ENCODE measurements around the gene IZUMO4.
"Not testable (repeated sequence)": the region's sequence is repeated elsewhere in the genome, so short reads cannot be mapped to it uniquely, and the experiment has no call there.

IZUMO4 gene

DNA sequence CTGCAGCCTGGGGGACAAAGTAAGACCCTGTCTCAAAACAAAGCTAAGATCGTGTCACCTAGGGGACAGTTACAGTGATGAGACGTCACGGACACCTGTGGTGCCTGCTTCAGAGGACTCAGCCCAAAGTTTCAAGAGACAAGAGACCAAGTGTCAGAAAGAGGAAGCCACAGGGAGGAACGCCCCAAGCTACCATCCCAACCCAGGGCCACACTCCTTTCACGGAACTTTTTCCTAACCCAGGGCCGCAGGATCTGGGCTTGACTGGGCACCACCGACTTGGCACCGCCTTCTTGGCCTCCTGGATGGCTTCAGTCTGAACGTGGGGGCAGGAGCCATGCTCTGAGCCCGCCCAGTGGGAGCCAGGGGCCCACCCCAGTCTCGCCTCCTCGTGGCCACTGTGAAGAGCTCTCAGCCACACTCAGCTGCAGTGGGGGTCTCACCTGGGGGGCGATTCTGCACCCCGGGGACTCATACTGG is 9.1 kb upstream of the IZUMO4 start:
- Histone ChIP-seq H3K4me2 (ENCODE audit: low read depth, low read length) (peak overlapping the region; percentile 72), H3K4me3 (ENCODE audit: low read length) (no peak overlapping the region), H3K9me2 (replicated peaks; ENCODE audit: insufficient read depth, low read length) (no peaks in the 10 kb centered on the region), H3K36me3 (replicated peaks; ENCODE audit: insufficient read depth, low read length) (no peaks in the 10 kb centered on the region), H3K27me3 (replicated peaks; ENCODE audit: insufficient read depth, low read length) (no peaks in the 10 kb centered on the region), H3K9me3 (replicated peaks; ENCODE audit: insufficient read depth, low read length) (no peaks in the 10 kb centered on the region), H3K9ac (ENCODE audit: low read length) (peak overlapping the region; percentile 96), H3F3A (ENCODE audit: insufficient read depth, low read length) (peaks cover 80% of the 10 kb centered on the region), H3K4me1 (ENCODE audit: low read length) (peaks cover 50% of the 10 kb centered on the region), H3K79me2 (ENCODE audit: low read length) (peaks cover 59% of the 10 kb centered on the region), H2AFZ (ENCODE audit: low read length) (peak overlapping the region; percentile 4; the same call in 1 of the 2 replicates), H4K20me1 (ENCODE audit: insufficient read depth, low read length) (no peaks in the 10 kb centered on the region), H3K27ac (ENCODE audit: low read length) (peak overlapping the region; percentile 90)
- peak; percentile 75 for DNase-seq
- TF ChIP-seq EZH2 (optimal IDR thresholded peaks at IDR 0.05; ENCODE audit: low read depth, low read length): no peak
- TF ChIP-seq CTCF (IDR thresholded peaks at IDR 0.05; ENCODE audit: low read length): peak; percentile 56
- TF ChIP-seq EZH2phosphoT487 (IDR thresholded peaks at IDR 0.05; ENCODE audit: low read length): no peak

DNA sequence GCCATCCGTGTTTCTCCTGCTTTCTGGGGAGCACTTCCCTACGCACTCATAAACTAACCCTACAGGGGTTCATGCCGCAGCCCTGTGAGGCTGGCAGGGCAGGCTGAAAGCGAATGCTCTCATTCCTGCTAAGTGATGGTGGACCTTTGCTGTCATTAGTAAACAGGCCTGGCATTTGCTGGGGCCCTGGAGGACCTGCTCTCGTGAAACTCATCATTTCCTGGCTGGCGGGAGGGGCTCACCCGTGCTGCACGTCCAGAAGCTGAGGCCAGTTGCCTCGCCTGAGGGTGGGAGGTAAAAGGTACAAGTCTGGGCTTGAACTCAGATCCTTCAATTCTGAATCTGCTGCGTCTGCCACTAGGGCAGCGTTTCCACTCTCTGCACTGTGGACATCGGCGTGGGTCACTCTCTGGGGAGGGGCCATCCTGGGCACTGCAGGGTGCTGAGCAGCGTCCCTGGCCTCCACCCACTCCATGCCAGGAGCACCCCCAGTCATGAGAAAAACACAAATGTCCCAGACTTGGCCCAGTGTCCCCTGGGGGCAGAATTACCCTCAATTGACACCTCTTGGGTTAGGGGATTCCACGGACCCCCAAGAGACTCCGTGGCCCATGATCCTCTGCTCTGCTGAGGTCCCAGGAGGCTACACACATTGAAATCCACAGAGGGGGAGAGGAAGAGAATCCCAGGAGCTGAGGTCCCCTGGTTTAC is 7.6 kb upstream of the IZUMO4 start:
- Histone ChIP-seq H3K4me2 (ENCODE audit: low read depth, low read length) (peak overlapping the region; percentile 86), H2AFZ (ENCODE audit: low read length) (no peak overlapping the region), H3K79me2 (ENCODE audit: low read length) (peaks cover 59% of the 10 kb centered on the region), H3K4me1 (ENCODE audit: low read length) (peaks cover 56% of the 10 kb centered on the region), H3K27ac (ENCODE audit: low read length) (peak overlapping the region; percentile 90), H4K20me1 (ENCODE audit: insufficient read depth, low read length) (no peaks in the 10 kb centered on the region), H3F3A (ENCODE audit: insufficient read depth, low read length) (peaks cover 73% of the 10 kb centered on the region), H3K27me3 (replicated peaks; ENCODE audit: insufficient read depth, low read length) (no peaks in the 10 kb centered on the region), H3K4me3 (ENCODE audit: low read length) (peak overlapping the region; percentile 28; the same call in 1 of the 2 replicates), H3K9ac (ENCODE audit: low read length) (peak overlapping the region; percentile 80), H3K9me3 (replicated peaks; ENCODE audit: insufficient read depth, low read length) (no peaks in the 10 kb centered on the region), H3K9me2 (replicated peaks; ENCODE audit: insufficient read depth, low read length) (no peaks in the 10 kb centered on the region), H3K36me3 (replicated peaks; ENCODE audit: insufficient read depth, low read length) (no peaks in the 10 kb centered on the region)
- no peak for TF ChIP-seq EZH2 (optimal IDR thresholded peaks at IDR 0.05; ENCODE audit: low read depth, low read length)
- no peak for TF ChIP-seq CTCF (IDR thresholded peaks at IDR 0.05; ENCODE audit: low read length)
- TF ChIP-seq EZH2phosphoT487 (IDR thresholded peaks at IDR 0.05; ENCODE audit: low read length): no peak
- DNase-seq: peak; percentile 89

DNA sequence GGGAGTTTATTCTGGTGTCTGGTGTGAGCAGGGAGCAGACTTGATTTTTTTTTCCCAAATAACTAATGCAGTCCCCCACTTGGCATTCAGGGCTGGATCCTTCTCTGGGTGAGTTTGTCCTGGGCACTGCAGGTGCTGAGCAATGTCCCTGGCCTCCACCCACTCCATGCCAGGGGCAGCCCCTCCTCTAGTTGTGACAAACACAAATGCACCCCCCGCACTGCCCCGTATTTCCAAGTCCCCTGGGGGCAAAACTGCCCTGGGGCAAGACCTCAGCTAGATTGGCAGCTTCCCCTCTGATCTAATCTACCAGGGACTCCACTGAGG is 7.0 kb upstream of the IZUMO4 start:
- Histone ChIP-seq H3K4me2 (ENCODE audit: low read depth, low read length) (peak overlapping the region; percentile 86), H2AFZ (ENCODE audit: low read length) (no peak overlapping the region)

DNA sequence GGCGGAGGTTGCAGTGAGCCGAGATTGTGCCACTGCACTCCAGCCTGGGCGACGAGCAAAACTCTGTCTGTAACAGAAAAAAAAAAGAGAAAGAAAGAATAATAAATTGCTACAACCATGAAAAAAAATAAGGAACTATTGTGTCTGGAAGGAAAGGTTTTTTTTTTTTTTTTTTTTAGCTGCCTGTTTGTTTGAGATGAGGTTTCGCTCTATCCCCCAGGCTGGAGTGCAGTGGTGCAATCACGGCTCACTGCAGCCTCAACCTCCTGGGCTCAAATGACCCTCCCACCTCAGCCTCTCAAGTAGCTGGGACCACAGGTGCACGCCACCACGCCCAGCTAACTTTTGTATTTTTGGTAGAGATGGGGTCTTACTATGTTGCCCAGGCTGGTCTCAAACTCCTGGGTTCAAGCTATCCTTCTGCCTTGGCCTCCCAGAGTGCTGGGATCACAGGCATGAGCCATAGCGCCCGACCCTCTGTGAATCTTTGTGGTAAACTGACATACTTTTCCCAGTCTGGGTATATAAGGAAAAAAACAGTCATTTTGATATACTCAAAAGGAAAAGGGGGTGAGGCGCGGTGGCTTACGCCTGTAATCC is 4.7 kb upstream of the IZUMO4 start:
- not testable (repeated sequence) for H3K27me3 ChIP-seq (replicated peaks; ENCODE audit: insufficient read depth, low read length); H3K9me3 ChIP-seq (replicated peaks; ENCODE audit: insufficient read depth, low read length); H3K36me3 ChIP-seq (replicated peaks; ENCODE audit: insufficient read depth, low read length); H3K27ac ChIP-seq (ENCODE audit: low read length); H3K9ac ChIP-seq (ENCODE audit: low read length); H4K20me1 ChIP-seq (ENCODE audit: insufficient read depth, low read length); DNase-seq; H3K9me2 ChIP-seq (replicated peaks; ENCODE audit: insufficient read depth, low read length); H3K4me2 ChIP-seq (ENCODE audit: low read depth, low read length); H3K4me3 ChIP-seq (ENCODE audit: low read length); H2AFZ ChIP-seq (ENCODE audit: low read length)
- Histone ChIP-seq H3K79me2 (ENCODE audit: low read length) (peaks cover 64% of the 10 kb centered on the region), H3K4me1 (ENCODE audit: low read length) (peaks cover 51% of the 10 kb centered on the region), H3F3A (ENCODE audit: insufficient read depth, low read length) (peaks cover 61% of the 10 kb centered on the region)

More for the DNA sequence above, 7.0 kb upstream of the IZUMO4 start:
- Histone ChIP-seq H3K9me2 (replicated peaks; ENCODE audit: insufficient read depth, low read length) (no peaks in the 10 kb centered on the region), H3K27me3 (replicated peaks; ENCODE audit: insufficient read depth, low read length) (no peaks in the 10 kb centered on the region), H3K79me2 (ENCODE audit: low read length) (peaks cover 59% of the 10 kb centered on the region), H3K27ac (ENCODE audit: low read length) (peak overlapping the region; percentile 90), H3K4me3 (ENCODE audit: low read length) (peak overlapping the region; percentile 28; the same call in 1 of the 2 replicates), H3K36me3 (replicated peaks; ENCODE audit: insufficient read depth, low read length) (no peaks in the 10 kb centered on the region), H3K9me3 (replicated peaks; ENCODE audit: insufficient read depth, low read length) (no peaks in the 10 kb centered on the region), H3F3A (ENCODE audit: insufficient read depth, low read length) (peaks cover 75% of the 10 kb centered on the region), H3K9ac (ENCODE audit: low read length) (peak overlapping the region; percentile 80), H4K20me1 (ENCODE audit: insufficient read depth, low read length) (no peaks in the 10 kb centered on the region), H3K4me1 (ENCODE audit: low read length) (peaks cover 60% of the 10 kb centered on the region)
- no peak for DNase-seq
- no peak for TF ChIP-seq CTCF (IDR thresholded peaks at IDR 0.05; ENCODE audit: low read length)
- no peak for TF ChIP-seq EZH2 (optimal IDR thresholded peaks at IDR 0.05; ENCODE audit: low read depth, low read length)
- no peak for TF ChIP-seq EZH2phosphoT487 (IDR thresholded peaks at IDR 0.05; ENCODE audit: low read length)
